GM10847 (cell line): Measurements from ENCODE around the gene METRNL.

Source experiments
- POLR2A ChIP-seq: IDR thresholded peaks from 2 replicates; pipeline ENCODE4 v1.6.1; 2011; ENCODE audit not compliant: insufficient read length; ENCODE audit errors: extremely low read depth

METRNL gene

GRCh38 chr17:83079352-83079747 lies at the start of gene METRNL:
Gene METRNL, plus strand, starts transcription at chr17:83079609. Its CDS starts 207 bp downstream, at chr17:83079816.
- TF ChIP-seq POLR2A = peak; percentile 48

- no peak for TF ChIP-seq POLR2A
Measured at GRCh38 chr17:83030432-83030831, 49.0 kb upstream of the METRNL start.

- TF ChIP-seq POLR2A = no peak
Measured at GRCh38 chr17:83031321-83031945, 48.0 kb upstream of the METRNL start.

- no peak for TF ChIP-seq POLR2A
Measured at GRCh38 chr17:83032781-83033180, 46.6 kb upstream of the METRNL start.

- no peak for TF ChIP-seq POLR2A
Measured at GRCh38 chr17:83034525-83034924, 44.9 kb upstream of the METRNL start.

GRCh38 chr17:83035722-83036121 lies 43.7 kb upstream of the METRNL start:
- TF ChIP-seq POLR2A = no peak

GRCh38 chr17:83036193-83036592 lies 43.2 kb upstream of the METRNL start:
- TF ChIP-seq POLR2A = no peak

GRCh38 chr17:83036666-83037065 lies 42.7 kb upstream of the METRNL start:
- TF ChIP-seq POLR2A = no peak

GRCh38 chr17:83037084-83037873 lies 42.1 kb upstream of the METRNL start:
- TF ChIP-seq POLR2A = no peak

GRCh38 chr17:83037874-83038165 lies 41.6 kb upstream of the METRNL start:
- no peak for TF ChIP-seq POLR2A

GRCh38 chr17:83041305-83041704 lies 38.1 kb upstream of the METRNL start:
- TF ChIP-seq POLR2A = no peak

- TF ChIP-seq POLR2A = no peak
Measured at GRCh38 chr17:83042522-83043158, 36.8 kb upstream of the METRNL start.

- TF ChIP-seq POLR2A = no peak
Measured at GRCh38 chr17:83046448-83047181, 32.8 kb upstream of the METRNL start.

- no peak for TF ChIP-seq POLR2A
Measured at GRCh38 chr17:83047182-83047478, 32.3 kb upstream of the METRNL start.

- TF ChIP-seq POLR2A = no peak
Measured at GRCh38 chr17:83050651-83051395, 28.6 kb upstream of the METRNL start.
